Measurements from ENCODE around the gene VAV3. TPM values are rescaled to one million over a fixed set of nuclear protein-coding genes. Genes with fewer than 3 reads are reported as not detected.

The VAV3 gene
- total RNA-seq, 1 experiment from 2014 or later, result not detected

DNA sequence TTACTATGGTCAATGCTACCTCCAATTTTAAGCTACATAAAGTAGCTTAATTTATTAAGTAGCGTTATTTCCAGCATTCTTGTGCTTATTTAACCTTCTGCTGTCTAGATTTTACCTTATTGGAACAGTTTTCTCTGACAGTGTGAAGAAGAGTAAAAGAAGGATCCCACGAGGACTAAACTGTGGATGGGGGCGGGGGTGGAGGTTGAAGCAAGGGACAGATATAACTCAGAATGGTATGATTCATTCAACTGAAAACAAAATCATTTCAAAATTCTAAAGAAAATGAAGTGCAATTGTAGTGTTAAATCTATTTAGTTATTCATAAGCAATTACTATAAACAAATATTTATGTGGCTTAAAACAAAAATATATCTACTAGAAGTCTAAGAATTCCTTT, 11.5 kb upstream of the VAV3 start:
- Histone ChIP-seq H3K79me2 (ENCODE audit: insufficient read depth, low read length) (no peaks in the 10 kb centered on the region), H3K4me2 (ENCODE audit: low read length) (no peak overlapping the region), H3K9me3 (ENCODE audit: control insufficient read depth in 1 of 2, insufficient read depth in 1 of 2, low read depth in 1 of 2, low read length in 2 of 2) (no peaks in the 10 kb centered on the region), H3K9ac (ENCODE audit: low read length) (no peak overlapping the region), H3K4me1 (ENCODE audit: control insufficient read depth in 1 of 2, insufficient read depth in 2 of 2, low read length in 2 of 2) (no peaks in the 10 kb centered on the region), H3K27ac (ENCODE audit: low read depth, low read length) (no peak overlapping the region), H3K9me2 (ENCODE audit: insufficient read depth) (no peaks in the 10 kb centered on the region), H3K4me3 (replicated peaks in 1 of 2; ENCODE audit: low read depth in 1 of 2, low read length in 2 of 2) (no peak overlapping the region), H2AFZ (ENCODE audit: low read depth, low read length, poor library complexity, severe bottlenecking) (no peak overlapping the region), H3K36me3 (ENCODE audit: control insufficient read depth in 1 of 2, insufficient read depth in 2 of 2, low read length in 2 of 2) (no peaks in the 10 kb centered on the region), H3K27me3 (ENCODE audit: insufficient read depth, low read length) (peaks cover 66% of the 10 kb centered on the region), H4K20me1 (ENCODE audit: insufficient read depth) (no peaks in the 10 kb centered on the region)
- no peak for ATAC-seq
- DNase-seq (ENCODE audit: low read depth, low spot score), result no peak
- RAD21 ChIA-PET (ENCODE audit: low non-redundant PET in 1 of 2, low total read pairs in 2 of 2, uncharacterized antibody in 2 of 2, unreplicated experiment in 2 of 2), result no interaction called here
- no peak for TF ChIP-seq ZNF274 (IDR thresholded peaks at IDR 0.05; ENCODE audit: low read depth, low read length)
- intact Hi-C loops (cut with micrococcal nuclease), result no loop called here
- BruUV-seq (replicated peaks), result no TSS peak
- POLR2A ChIA-PET, result no interaction called here
- CTCF ChIA-PET, result no interaction called here

DNA sequence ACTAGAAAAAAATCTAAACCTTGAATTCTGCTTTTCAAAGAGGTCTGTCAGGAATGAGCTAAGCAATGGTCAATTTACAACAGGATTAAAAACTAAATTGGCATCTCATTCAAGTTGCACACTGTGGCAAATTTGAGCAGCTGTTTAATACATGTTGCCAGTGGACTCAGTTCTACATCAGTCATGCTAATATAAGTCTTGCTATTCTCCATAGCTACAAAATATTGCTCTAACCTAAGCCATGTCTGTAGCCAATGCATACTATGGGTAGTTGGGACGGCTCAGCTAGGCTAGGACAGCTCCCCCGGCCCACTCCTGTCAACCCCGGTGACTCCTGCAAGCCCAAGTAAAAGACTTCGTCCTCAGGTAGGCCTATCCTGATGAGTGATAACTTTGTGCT, 10.9 kb upstream of the VAV3 start:
- H3K79me2 ChIP-seq (ENCODE audit: insufficient read depth, low read length), result no peaks in the 10 kb centered on the region
- no peak overlapping the region for H3K9ac ChIP-seq (ENCODE audit: low read length)
- no peaks in the 10 kb centered on the region for H4K20me1 ChIP-seq (ENCODE audit: insufficient read depth)
- no peak overlapping the region for H3K4me3 ChIP-seq (replicated peaks in 1 of 2; ENCODE audit: low read depth in 1 of 2, low read length in 2 of 2)
- BruUV-seq (replicated peaks), result no TSS peak
- H3K9me3 ChIP-seq (ENCODE audit: control insufficient read depth in 1 of 2, insufficient read depth in 1 of 2, low read depth in 1 of 2, low read length in 2 of 2), result no peaks in the 10 kb centered on the region
- RAD21 ChIA-PET (ENCODE audit: low non-redundant PET in 1 of 2, low total read pairs in 2 of 2, uncharacterized antibody in 2 of 2, unreplicated experiment in 2 of 2), result no interaction called here
- no peaks in the 10 kb centered on the region for H3K4me1 ChIP-seq (ENCODE audit: control insufficient read depth in 1 of 2, insufficient read depth in 2 of 2, low read length in 2 of 2)
- H3K4me2 ChIP-seq (ENCODE audit: low read length), result no peak overlapping the region
- no peak for ATAC-seq
- no peak for DNase-seq (ENCODE audit: low read depth, low spot score)
- no peaks in the 10 kb centered on the region for H3K9me2 ChIP-seq (ENCODE audit: insufficient read depth)
- CTCF ChIA-PET, result no interaction called here
- H3K36me3 ChIP-seq (ENCODE audit: control insufficient read depth in 1 of 2, insufficient read depth in 2 of 2, low read length in 2 of 2), result no peaks in the 10 kb centered on the region
- no peak overlapping the region for H2AFZ ChIP-seq (ENCODE audit: low read depth, low read length, poor library complexity, severe bottlenecking)
- peaks cover 61% of the 10 kb centered on the region for H3K27me3 ChIP-seq (ENCODE audit: insufficient read depth, low read length)
- POLR2A ChIA-PET, result no interaction called here
- intact Hi-C loops (cut with micrococcal nuclease), result no loop called here
- H3K27ac ChIP-seq (ENCODE audit: low read depth, low read length), result no peak overlapping the region
- TF ChIP-seq, protein P1, sequence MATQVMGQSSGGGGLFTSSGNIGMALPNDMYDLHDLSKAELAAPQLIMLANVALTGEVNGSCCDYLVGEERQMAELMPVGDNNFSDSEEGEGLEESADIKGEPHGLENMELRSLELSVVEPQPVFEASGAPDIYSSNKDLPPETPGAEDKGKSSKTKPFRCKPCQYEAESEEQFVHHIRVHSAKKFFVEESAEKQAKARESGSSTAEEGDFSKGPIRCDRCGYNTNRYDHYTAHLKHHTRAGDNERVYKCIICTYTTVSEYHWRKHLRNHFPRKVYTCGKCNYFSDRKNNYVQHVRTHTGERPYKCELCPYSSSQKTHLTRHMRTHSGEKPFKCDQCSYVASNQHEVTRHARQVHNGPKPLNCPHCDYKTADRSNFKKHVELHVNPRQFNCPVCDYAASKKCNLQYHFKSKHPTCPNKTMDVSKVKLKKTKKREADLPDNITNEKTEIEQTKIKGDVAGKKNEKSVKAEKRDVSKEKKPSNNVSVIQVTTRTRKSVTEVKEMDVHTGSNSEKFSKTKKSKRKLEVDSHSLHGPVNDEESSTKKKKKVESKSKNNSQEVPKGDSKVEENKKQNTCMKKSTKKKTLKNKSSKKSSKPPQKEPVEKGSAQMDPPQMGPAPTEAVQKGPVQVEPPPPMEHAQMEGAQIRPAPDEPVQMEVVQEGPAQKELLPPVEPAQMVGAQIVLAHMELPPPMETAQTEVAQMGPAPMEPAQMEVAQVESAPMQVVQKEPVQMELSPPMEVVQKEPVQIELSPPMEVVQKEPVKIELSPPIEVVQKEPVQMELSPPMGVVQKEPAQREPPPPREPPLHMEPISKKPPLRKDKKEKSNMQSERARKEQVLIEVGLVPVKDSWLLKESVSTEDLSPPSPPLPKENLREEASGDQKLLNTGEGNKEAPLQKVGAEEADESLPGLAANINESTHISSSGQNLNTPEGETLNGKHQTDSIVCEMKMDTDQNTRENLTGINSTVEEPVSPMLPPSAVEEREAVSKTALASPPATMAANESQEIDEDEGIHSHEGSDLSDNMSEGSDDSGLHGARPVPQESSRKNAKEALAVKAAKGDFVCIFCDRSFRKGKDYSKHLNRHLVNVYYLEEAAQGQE (IDR thresholded peaks at IDR 0.05; ENCODE audit: low read depth), result no peak
- TF ChIP-seq YY1 (IDR thresholded peaks at IDR 0.05; ENCODE audit: extremely low read depth, insufficient replicate concordance, low read depth, low read length), result no peak
- TF ChIP-seq JUND (IDR thresholded peaks at IDR 0.05), result no peak
- no peak for TF ChIP-seq TCF7L2 (IDR thresholded peaks at IDR 0.05; ENCODE audit: borderline replicate concordance, extremely low read depth, insufficient read depth, insufficient read length)
- TF ChIP-seq EZH2phosphoT487 (IDR thresholded peaks at IDR 0.05; ENCODE audit: borderline replicate concordance), result no peak
- TF ChIP-seq, protein P2, sequence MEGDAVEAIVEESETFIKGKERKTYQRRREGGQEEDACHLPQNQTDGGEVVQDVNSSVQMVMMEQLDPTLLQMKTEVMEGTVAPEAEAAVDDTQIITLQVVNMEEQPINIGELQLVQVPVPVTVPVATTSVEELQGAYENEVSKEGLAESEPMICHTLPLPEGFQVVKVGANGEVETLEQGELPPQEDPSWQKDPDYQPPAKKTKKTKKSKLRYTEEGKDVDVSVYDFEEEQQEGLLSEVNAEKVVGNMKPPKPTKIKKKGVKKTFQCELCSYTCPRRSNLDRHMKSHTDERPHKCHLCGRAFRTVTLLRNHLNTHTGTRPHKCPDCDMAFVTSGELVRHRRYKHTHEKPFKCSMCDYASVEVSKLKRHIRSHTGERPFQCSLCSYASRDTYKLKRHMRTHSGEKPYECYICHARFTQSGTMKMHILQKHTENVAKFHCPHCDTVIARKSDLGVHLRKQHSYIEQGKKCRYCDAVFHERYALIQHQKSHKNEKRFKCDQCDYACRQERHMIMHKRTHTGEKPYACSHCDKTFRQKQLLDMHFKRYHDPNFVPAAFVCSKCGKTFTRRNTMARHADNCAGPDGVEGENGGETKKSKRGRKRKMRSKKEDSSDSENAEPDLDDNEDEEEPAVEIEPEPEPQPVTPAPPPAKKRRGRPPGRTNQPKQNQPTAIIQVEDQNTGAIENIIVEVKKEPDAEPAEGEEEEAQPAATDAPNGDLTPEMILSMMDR (IDR thresholded peaks at IDR 0.05 in 2 of 3, conservative IDR thresholded peaks at IDR 0.05 in 1 of 3; ENCODE audit: borderline replicate concordance in 1 of 3, insufficient read depth in 1 of 3, low read depth in 2 of 3, low read length in 2 of 3), result no peak
- no peak for TF ChIP-seq FOSL1 (IDR thresholded peaks at IDR 0.05; ENCODE audit: low read depth)
- TF ChIP-seq CEBPB (IDR thresholded peaks at IDR 0.05; ENCODE audit: low read depth), result no peak
- no peak for TF ChIP-seq ZFX (IDR thresholded peaks at IDR 0.05)
- TF ChIP-seq EZH2 (IDR thresholded peaks at IDR 0.05), result no peak
- TF ChIP-seq POLR2AphosphoS5 (IDR thresholded peaks at IDR 0.05; ENCODE audit: low read depth, low read length), result no peak
- TF ChIP-seq SRF (IDR thresholded peaks at IDR 0.05; ENCODE audit: low read depth), result no peak
- TF ChIP-seq, protein P3, sequence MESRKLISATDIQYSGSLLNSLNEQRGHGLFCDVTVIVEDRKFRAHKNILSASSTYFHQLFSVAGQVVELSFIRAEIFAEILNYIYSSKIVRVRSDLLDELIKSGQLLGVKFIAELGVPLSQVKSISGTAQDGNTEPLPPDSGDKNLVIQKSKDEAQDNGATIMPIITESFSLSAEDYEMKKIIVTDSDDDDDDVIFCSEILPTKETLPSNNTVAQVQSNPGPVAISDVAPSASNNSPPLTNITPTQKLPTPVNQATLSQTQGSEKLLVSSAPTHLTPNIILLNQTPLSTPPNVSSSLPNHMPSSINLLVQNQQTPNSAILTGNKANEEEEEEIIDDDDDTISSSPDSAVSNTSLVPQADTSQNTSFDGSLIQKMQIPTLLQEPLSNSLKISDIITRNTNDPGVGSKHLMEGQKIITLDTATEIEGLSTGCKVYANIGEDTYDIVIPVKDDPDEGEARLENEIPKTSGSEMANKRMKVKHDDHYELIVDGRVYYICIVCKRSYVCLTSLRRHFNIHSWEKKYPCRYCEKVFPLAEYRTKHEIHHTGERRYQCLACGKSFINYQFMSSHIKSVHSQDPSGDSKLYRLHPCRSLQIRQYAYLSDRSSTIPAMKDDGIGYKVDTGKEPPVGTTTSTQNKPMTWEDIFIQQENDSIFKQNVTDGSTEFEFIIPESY (IDR thresholded peaks at IDR 0.05; ENCODE audit: extremely low read depth, insufficient replicate concordance, low read length), result no peak
